NCI-H524 treated with DMSO at 0.1 percent for 48 hours (cell line): ENCODE results near the gene ZNF235.
"Not testable (repeated sequence)": the region's sequence is repeated elsewhere in the genome, so short reads cannot be mapped to it uniquely, and the experiment has no call there.

Experiments
- DNase-seq: peaks from one replicate; lab custom pipeline; 2025; lab: John Stamatoyannopoulos, UW

Gene ZNF235

GRCh38 chr19:44304659-44305193, at the start of gene ZNF235:
Gene ZNF235 (minus strand): TSS chr19:44305025. CDS start chr19:44303404, 1,621 bp downstream.
- DNase-seq, result peak; percentile 49

GRCh38 chr19:44346556-44346955, 41.7 kb upstream of the ZNF235 start:
- no peak for DNase-seq

- no peak for DNase-seq
Observed at GRCh38 chr19:44345959-44346358, 41.1 kb upstream of the ZNF235 start.

- DNase-seq, result no peak
Observed at GRCh38 chr19:44344255-44344654, 39.4 kb upstream of the ZNF235 start.

- DNase-seq, result no peak
Observed at GRCh38 chr19:44341794-44342193, 37.0 kb upstream of the ZNF235 start.

- not testable (repeated sequence) for DNase-seq
Observed at GRCh38 chr19:44334639-44335038, 29.8 kb upstream of the ZNF235 start.

GRCh38 chr19:44332145-44332544, 27.3 kb upstream of the ZNF235 start:
- no peak for DNase-seq

GRCh38 chr19:44315883-44316282, 11.1 kb upstream of the ZNF235 start:
- DNase-seq, result no peak

- no peak for DNase-seq
Observed at GRCh38 chr19:44313231-44313630, 8.4 kb upstream of the ZNF235 start.

- no peak for DNase-seq
Observed at GRCh38 chr19:44308011-44308410, 3.2 kb upstream of the ZNF235 start.

- DNase-seq, result no peak
Observed at GRCh38 chr19:44306283-44306682, 1.5 kb upstream of the ZNF235 start.

GRCh38 chr19:44305457-44305856, 632 bp upstream of the ZNF235 start:
- DNase-seq, result no peak

GRCh38 chr19:44303976-44304568, 753 bp downstream of the ZNF235 start:
- DNase-seq, result no peak

- no peak for DNase-seq
Observed at GRCh38 chr19:44303320-44303719, 1.5 kb downstream of the ZNF235 start.

GRCh38 chr19:44284968-44285367, 19.9 kb downstream of the ZNF235 start:
- no peak for DNase-seq

GRCh38 chr19:44282846-44283245, 22.0 kb downstream of the ZNF235 start:
- no peak for DNase-seq

GRCh38 chr19:44280916-44281315, 23.9 kb downstream of the ZNF235 start:
- DNase-seq, result peak; percentile 0

- no peak for DNase-seq
Observed at GRCh38 chr19:44278181-44278690, 26.6 kb downstream of the ZNF235 start.

GRCh38 chr19:44277331-44277730, 27.5 kb downstream of the ZNF235 start:
- DNase-seq, result no peak

GRCh38 chr19:44260695-44261446, 44.0 kb downstream of the ZNF235 start:
- no peak for DNase-seq

GRCh38 chr19:44260343-44260681, 44.5 kb downstream of the ZNF235 start:
- no peak for DNase-seq

- no peak for DNase-seq
Observed at GRCh38 chr19:44258835-44259413, 45.9 kb downstream of the ZNF235 start.

GRCh38 chr19:44258136-44258535, 46.7 kb downstream of the ZNF235 start:
- no peak for DNase-seq
